Duodenal mucosa (tissue), 2 donors: ENCODE measurements around the gene GRB2.

ENCODE experiments used
- H3K27ac ChIP-seq: one replicate; pipeline ENCODE4 v1.7.0; 2013; ENCODE audit warnings: low read depth, low read length
- H3K27me3 ChIP-seq, 2 donors: one replicate each; pipeline ENCODE4 v1.7.0; 2013; ENCODE audit warnings: low read length in 2 of 2, control low read depth in 1 of 2; ENCODE audit not compliant: insufficient read depth in 2 of 2, control insufficient read depth in 1 of 2
- H3K36me3 ChIP-seq, 2 donors: one replicate each; pipeline ENCODE4 v1.7.0; 2013; ENCODE audit warnings: low read length in 2 of 2, control low read depth in 1 of 2; ENCODE audit not compliant: insufficient read depth in 2 of 2, control insufficient read depth in 1 of 2
- H3K4me1 ChIP-seq, 2 donors: one replicate each; pipeline ENCODE4 v1.7.0; 2013; ENCODE audit warnings: low read length in 2 of 2, control low read depth in 1 of 2; ENCODE audit not compliant: insufficient read depth in 2 of 2, control insufficient read depth in 1 of 2
- H3K4me3 ChIP-seq, 2 donors: one replicate each; pipeline ENCODE4 v1.7.0; 2013; ENCODE audit warnings: low read length in 2 of 2, low read depth in 1 of 2
- H3K9ac ChIP-seq, 2 donors: one replicate each; pipeline ENCODE4 v1.7.0; 2013; ENCODE audit warnings: low read length in 2 of 2, low read depth in 1 of 2
- H3K9me3 ChIP-seq, 2 donors: one replicate each; pipeline ENCODE4 v1.7.0; 2013; ENCODE audit warnings: low read length in 2 of 2, control low read depth in 1 of 2; ENCODE audit not compliant: control insufficient read depth in 1 of 2

GRB2 gene

DNA sequence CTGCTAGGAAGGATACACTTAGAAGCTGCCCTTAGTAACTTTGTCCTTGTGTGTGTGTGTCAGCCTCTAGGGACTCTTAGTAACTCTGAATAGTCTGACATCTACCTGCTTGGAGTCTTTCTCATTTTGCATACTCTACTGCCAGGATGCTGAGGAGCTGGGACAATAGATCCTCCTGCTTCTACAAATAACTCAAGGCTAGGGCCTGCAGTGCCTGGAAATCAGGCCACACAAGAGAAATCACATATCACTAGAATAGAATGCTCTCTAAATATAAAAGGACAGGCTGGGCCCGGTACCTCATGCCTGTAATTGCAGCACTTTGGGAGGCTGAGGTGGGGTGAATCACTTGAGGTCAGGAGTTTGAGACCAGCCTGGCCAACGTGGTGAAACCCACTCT lies 77.7 kb downstream of the GRB2 start:
- Histone ChIP-seq H3K4me3 (no peak overlapping the region), H3K27me3 (no peaks in the 10 kb centered on the region), H3K9me3 (no peaks in the 10 kb centered on the region), H3K4me1 (peaks cover 13 to 15% of the 10 kb centered on the region in 2 donors), H3K9ac (no peak overlapping the region), H3K36me3 (peaks cover 0 to 25% of the 10 kb centered on the region in 2 donors), H3K27ac (no peak overlapping the region)

DNA sequence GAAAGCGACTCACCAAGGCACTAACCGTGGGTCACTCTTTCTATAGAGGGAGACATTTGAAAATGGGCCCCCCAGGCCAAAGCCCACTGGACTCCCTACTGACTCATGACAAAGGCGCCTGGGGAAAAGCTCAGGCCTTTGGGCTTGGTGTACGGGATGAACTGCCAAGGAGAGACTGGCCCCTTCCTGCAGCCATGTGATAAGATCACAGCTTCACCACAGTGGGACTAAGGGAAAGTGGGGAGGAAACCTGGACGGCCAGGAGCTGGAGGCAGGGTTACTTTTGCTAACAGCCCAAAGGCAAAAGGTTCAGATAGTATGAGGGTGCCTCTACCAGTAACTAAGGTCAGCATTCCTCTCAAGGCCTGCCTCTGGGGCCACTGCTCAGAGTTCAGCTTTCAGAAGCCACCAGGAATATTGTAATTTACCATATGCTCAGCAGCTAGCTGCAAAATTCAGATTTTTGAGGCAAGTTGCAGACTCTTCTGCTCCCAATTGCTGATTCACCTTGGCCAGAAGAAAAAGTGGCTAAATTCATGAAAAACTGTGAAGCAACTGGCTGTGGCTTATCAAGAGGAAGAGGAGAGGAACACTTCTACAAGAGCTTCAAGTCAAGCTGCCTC lies 79.1 kb downstream of the GRB2 start:
- Histone ChIP-seq H3K36me3 (peaks cover 5 to 22% of the 10 kb centered on the region in 2 donors), H3K4me1 (peaks cover 12 to 13% of the 10 kb centered on the region in 2 donors), H3K4me3 (no peak overlapping the region), H3K9ac (no peak overlapping the region), H3K27ac (no peak overlapping the region), H3K27me3 (no peaks in the 10 kb centered on the region), H3K9me3 (no peaks in the 10 kb centered on the region)

DNA sequence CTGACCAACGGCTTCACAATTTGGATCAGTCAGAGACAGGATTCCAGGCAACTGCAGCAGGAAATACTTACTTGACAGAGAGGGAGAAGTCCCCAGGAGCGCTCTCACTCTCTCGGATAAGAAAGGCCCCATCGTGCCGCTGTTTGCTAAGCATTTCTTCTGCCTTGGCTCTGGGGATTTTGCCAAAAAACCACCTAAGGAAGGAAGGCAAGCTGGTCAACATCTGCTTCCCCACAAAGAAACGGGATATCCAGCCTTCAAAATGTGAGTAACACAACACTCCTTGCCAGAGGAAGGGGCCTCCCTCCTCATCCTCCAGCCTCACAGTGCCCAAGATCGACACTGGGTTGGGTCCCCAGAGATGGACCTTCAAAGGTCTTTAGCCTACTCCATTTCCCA lies 79.7 kb downstream of the GRB2 start:
- Histone ChIP-seq H3K27ac (no peak overlapping the region), H3K27me3 (no peaks in the 10 kb centered on the region), H3K4me3 (no peak overlapping the region), H3K36me3 (peaks cover 8 to 22% of the 10 kb centered on the region in 2 donors), H3K9me3 (no peaks in the 10 kb centered on the region), H3K4me1 (peaks cover 12 to 13% of the 10 kb centered on the region in 2 donors), H3K9ac (no peak overlapping the region)

DNA sequence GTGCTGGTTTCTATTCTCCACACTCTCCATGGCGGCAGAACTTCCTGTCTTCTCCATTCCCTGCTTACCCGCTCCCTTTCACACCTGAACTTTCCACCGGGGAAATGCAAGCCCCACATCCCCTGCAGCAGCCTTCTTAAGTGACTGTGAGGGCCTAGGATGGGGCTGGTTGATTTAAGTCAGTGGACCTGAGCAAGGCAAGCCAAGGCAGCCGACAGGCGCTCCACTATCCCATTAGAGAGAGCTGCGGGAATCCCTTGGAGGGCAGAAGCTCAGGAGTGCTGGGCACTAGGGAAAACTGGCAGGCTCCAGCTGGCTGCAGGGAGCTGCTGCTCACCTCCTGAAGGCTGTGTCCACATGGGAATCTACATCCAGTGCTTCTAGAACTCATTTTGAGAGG lies 80.1 kb downstream of the GRB2 start:
- Histone ChIP-seq H3K9ac (no peak overlapping the region), H3K36me3 (peaks cover 13 to 26% of the 10 kb centered on the region in 2 donors), H3K4me3 (no peak overlapping the region), H3K27me3 (no peaks in the 10 kb centered on the region), H3K27ac (no peak overlapping the region), H3K9me3 (no peaks in the 10 kb centered on the region), H3K4me1 (peaks cover 12 to 13% of the 10 kb centered on the region in 2 donors)

DNA sequence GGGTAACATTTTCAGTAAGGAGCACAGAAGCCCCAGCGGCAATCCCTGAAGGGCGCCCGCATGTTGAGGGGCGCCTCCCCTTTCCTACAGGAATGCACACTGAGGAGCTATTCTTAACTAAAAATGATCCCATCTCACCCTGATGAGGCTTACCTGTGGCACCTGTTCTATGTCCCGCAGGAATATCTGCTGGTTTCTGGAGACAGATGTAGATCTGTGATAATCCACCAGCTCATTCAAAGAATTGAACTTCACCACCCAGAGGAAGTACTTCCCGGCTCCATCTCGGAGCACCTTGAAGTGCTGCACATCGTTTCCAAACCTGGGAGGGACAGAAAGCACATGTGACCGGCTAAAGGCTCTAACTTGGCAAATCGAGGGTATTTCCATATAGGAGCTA lies 84.0 kb downstream of the GRB2 start:
- H3K9me3 ChIP-seq, result no peaks in the 10 kb centered on the region
- no peaks in the 10 kb centered on the region for H3K27me3 ChIP-seq
- no peak overlapping the region for H3K4me3 ChIP-seq
- peaks cover 21 to 41% of the 10 kb centered on the region in 2 donors for H3K36me3 ChIP-seq
- no peak overlapping the region for H3K27ac ChIP-seq
- H3K9ac ChIP-seq, result no peak overlapping the region
- H3K4me1 ChIP-seq, result peaks cover 16 to 17% of the 10 kb centered on the region in 2 donors

DNA sequence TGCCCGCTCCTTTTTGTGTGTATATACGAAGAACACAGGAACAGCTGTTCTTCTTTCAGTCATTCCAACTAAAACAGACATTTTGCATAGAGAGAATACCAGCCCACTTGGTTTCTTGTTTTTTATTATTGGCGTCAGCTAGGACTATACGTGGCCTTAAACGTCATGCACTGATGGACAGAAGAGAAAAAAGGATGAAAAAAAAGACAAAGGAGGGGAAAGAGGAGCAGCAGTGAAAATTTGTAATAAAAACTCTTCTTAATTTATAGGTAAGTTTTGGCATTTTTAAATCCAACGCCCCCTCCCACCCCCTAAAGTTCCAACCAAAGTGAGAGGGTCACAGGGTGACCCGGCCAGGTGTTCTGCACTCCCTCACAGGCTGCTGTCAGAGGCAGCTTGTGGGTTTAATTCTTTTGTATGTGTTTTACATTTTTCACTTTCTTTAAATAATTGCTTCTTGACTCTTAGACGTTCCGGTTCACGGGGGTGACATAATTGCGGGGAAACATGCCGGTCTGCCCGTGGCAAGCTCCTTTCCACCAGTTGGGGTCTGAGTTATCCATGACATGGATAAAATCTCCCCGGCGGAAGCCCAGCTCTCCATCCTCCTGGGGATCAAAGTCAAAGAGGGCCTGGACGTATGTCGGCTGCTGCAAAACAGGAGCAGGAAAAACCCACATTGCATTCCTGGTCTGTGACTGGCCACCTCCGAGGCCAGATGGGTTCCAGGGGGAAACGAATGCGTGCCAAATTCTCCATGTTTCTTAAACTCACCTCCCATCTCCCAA lies 85.4 kb downstream of the GRB2 start:
- peaks cover 13 to 17% of the 10 kb centered on the region in 2 donors for H3K4me1 ChIP-seq
- no peak overlapping the region for H3K9ac ChIP-seq
- no peak overlapping the region for H3K4me3 ChIP-seq
- no peaks in the 10 kb centered on the region for H3K27me3 ChIP-seq
- H3K27ac ChIP-seq, result no peak overlapping the region
- H3K9me3 ChIP-seq, result no peaks in the 10 kb centered on the region
- peaks cover 21 to 35% of the 10 kb centered on the region in 2 donors for H3K36me3 ChIP-seq

DNA sequence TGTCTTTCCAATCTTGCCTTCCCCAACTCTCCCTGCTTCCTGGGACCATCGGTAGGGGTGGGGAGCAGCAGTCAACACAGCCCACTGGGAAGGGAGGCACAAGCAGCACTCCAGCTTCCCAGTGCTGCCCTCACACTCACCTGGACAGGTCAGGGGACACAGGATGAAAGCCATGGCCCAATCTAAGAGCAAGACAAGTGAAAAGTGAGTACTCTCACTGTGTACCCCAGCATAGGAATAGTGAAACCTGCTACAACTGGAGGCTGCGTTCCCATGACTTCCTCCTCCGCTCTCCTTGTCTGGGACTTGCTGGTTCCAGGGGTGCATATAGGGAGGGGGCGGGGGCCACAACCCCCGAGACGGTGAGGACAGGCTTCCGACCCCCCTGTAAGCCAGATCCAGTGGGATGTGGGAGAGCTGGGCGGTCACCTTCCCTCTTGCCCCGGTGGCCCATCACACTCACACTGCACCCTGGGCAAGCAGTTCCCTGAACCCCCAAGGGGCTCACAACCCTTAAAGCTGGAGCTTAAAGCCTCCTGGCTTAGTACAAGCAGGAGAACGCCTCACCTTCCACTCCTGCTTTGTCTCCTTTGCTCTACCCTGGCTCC lies 86.8 kb downstream of the GRB2 start:
- Histone ChIP-seq H3K9me3 (no peaks in the 10 kb centered on the region), H3K36me3 (peaks cover 21 to 33% of the 10 kb centered on the region in 2 donors), H3K4me1 (peaks cover 17% of the 10 kb centered on the region in 2 donors), H3K27ac (no peak overlapping the region), H3K9ac (no peak overlapping the region), H3K4me3 (no peak overlapping the region), H3K27me3 (no peaks in the 10 kb centered on the region)

DNA sequence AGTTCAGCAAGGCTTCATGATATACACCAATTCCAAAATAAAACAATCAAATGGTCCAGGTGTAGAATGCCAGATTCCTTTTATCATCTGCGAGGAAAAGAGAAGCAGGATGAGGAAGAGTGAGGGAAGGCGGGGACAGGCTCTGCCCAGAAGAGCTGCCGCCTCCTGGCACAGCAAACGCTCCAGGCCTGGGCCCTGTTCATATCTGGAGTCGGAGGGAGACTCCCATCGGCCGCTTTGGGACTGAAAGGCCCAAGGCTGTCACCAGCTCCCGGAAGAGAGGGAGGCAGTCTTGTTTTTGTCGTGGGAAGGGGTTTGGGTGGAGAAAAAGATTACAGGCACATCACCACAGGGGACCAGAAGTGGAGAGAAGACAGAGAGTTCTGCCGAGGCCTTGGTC lies 87.3 kb downstream of the GRB2 start:
- H3K36me3 ChIP-seq, result peaks cover 21 to 33% of the 10 kb centered on the region in 2 donors
- no peak overlapping the region for H3K27ac ChIP-seq
- H3K4me1 ChIP-seq, result peaks cover 13 to 17% of the 10 kb centered on the region in 2 donors

DNA sequence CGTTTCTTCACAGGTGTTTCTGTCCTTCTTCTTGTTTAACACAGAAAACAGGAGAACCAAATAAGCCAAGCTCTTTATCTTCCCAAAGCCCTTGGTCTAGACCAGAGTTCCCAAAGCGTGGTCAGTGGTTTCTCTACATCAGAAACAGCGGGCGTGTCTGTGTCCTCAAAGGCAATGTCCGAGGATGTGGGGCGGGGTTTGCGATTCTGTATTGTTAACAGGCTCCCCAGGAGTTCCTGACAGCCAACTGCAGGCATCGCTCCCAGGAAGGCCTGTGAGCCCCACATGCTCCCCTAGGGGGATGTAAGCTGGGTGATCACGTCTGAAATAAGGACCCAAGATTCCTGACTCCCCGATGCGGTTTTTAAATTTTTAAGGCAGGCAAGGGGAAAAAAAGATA lies 87.8 kb downstream of the GRB2 start:
- H3K27me3 ChIP-seq, result no peaks in the 10 kb centered on the region
- peaks cover 11 to 17% of the 10 kb centered on the region in 2 donors for H3K4me1 ChIP-seq
- peaks cover 21 to 33% of the 10 kb centered on the region in 2 donors for H3K36me3 ChIP-seq
- H3K27ac ChIP-seq, result peak overlapping the region; percentile 27
- H3K4me3 ChIP-seq, result no peak overlapping the region
- no peak overlapping the region for H3K9ac ChIP-seq
- no peaks in the 10 kb centered on the region for H3K9me3 ChIP-seq

More for the DNA sequence above, 87.3 kb downstream of the GRB2 start:
- Histone ChIP-seq H3K27me3 (no peaks in the 10 kb centered on the region), H3K9ac (no peak overlapping the region), H3K9me3 (no peaks in the 10 kb centered on the region), H3K4me3 (no peak overlapping the region)

DNA sequence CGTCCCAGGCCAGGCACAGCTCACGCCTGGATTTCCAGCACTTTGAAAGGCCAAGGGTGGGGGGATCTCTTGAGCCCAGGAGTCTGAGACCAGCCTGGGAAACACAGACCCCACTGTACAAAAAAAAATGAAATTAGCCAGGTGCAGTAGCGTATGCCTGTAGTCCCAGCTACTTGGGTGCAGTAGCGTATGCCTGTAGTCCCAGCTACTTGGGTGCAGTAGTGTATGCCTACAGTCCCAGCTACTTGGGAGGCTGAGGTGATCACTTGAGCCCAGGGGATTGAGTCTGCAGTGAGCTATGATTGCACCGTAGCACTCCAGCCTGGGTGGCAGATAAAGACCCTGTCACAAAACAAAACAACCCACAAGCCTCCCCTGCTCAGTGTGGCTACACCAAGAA lies 89.2 kb downstream of the GRB2 start:
- H3K27ac ChIP-seq, result no peak overlapping the region
- no peak overlapping the region for H3K4me3 ChIP-seq
- no peaks in the 10 kb centered on the region for H3K9me3 ChIP-seq
- no peak overlapping the region for H3K9ac ChIP-seq
- H3K27me3 ChIP-seq, result no peaks in the 10 kb centered on the region
- peaks cover 14 to 26% of the 10 kb centered on the region in 2 donors for H3K36me3 ChIP-seq
- H3K4me1 ChIP-seq, result peaks cover 11 to 17% of the 10 kb centered on the region in 2 donors
